Measurements from ENCODE around the gene CDKN1C.
"Not testable (repeated sequence)": the region's sequence is repeated elsewhere in the genome, so short reads cannot be mapped to it uniquely, and the experiment has no call there.

The CDKN1C gene

DNA sequence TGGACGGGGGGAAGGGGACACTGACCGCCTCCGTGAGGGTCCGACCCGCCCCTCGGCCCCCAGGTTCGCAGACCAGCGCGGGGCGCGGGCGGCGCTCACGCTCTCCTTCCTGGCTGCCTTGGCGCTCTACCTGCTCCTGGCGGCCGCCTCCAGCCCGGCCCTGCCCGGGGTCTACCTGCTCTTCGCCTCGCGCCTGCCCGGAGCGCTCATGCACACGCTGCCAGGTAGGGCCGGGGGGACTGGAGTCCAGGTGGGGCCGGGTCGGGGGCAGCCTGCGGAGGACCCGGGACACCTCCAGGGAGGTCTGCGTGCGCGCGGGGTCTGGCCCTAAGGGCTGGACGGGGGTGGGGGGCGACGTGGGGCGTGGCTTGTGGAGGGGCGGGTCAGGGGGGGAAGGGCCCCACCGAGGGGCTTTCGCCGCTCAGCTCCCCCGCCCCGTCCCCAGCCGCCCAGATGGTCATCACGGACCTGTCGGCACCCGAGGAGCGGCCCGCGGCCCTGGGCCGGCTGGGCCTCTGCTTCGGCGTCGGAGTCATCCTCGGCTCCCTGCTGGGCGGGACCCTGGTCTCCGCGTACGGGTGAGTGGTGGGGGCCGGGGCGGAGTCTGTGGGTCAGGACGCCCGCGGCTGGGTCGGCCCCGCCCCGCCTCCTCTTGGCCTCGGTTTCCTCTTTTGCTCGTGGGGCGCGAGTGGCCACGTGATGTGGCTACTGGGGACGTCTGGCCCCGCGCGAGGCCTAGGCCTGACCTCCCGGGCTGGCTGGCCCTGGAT is 23.7 kb upstream of the CDKN1C start:
- DNase-seq (ENCODE audit: low read depth) = no peak

DNA sequence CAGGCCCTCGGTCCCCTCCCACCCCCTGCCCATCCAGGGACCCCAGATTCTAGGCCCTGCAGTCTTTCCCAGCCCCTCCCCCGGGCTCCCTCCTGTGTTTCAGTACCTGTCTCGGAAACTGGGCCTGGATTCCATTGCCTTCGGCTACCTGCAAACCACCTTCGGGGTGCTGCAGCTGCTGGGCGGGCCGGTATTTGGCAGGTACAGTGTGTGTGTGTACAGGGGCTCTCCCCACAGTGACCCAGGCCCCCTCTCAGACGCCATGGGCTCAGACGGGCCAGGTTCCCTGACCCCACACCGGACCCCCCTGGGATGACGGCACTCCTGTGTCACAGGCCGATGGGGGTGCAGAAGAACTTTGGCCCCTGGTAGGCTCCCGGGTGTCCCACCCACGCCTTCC is 22.6 kb upstream of the CDKN1C start:
- no peak for DNase-seq (ENCODE audit: low read depth)

DNA sequence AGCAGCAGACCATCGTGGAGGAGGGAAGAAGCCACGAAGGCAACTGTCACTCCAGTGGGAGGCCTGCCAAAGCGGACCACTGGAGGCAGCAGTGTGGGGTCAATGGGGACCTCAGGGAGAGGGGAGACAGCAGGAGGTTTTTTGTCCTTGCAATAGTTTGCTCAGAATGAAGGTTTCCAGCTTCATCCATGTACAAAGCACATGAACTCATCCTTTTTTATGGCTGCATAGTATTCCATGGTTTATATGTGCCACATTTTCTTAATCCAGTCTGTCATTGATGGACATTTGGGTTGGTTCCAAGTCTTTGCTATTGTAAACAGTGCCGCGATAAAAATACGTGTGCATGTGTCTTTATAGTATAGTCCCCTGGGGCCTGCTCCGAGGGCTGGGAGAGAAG is 19.7 kb upstream of the CDKN1C start:
- DNase-seq (ENCODE audit: low read depth) = not testable (repeated sequence)

DNA sequence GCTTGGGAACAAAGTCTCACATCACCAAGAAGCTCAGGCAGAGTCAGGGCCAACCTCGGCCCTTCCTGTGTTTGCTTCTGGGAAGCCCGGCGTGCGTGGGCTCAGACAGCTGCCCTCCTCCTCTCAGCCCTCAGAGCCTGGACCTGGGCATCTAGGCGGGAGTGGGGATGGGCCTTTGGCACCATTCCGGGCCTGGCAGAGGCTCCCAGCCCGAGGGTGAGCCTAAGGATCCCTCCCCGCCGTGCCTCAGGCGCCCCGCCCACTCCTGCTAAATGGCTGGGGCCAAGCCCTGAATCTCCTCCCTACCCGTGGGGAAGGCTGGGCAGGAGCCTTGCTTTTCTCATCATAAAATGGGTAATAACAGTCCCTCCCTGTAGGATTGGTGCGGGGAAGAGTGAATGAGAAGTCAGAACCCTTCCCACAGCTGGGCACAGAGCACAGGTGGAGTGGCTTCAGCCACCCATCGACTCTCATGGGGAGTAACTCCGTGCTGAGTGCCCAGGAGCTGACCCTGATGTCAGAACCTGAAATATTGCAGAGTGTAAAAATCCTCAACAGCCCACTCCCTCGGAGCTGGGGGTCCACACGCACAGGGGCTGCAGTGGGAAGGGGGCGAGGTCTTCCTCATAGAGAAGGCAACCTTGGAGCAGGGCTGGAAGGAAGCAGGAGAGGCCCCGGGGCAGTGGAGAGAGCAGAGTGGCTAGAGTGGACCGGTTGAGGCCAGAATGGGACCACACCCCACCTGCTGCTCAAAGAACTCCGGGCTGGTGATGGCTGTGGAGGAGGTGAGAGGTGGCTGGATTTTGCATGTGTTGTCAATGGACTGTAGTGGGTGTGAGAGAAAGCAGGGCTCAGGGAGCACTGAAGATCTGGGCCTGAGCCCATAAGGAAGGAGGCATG is 18.8 kb upstream of the CDKN1C start:
- no peak for DNase-seq (ENCODE audit: low read depth)

DNA sequence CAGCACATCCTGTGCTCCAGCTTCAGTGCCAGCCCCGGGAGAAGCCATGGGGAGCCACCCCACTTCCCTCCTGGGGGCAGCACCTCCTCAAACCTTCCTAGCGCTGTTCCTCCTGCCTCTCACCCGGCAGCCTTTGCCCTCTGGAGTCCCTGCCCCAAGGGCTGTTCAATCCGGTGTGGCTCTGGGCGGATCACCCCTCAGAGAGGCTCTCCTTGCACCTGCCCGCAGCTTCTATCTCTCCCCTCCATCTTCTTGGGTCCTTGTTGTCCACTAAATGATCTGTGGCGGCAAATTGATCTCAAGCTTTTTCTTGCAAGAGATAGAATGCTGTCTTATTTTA is 18.1 kb upstream of the CDKN1C start:
- DNase-seq (ENCODE audit: low read depth) = no peak

DNA sequence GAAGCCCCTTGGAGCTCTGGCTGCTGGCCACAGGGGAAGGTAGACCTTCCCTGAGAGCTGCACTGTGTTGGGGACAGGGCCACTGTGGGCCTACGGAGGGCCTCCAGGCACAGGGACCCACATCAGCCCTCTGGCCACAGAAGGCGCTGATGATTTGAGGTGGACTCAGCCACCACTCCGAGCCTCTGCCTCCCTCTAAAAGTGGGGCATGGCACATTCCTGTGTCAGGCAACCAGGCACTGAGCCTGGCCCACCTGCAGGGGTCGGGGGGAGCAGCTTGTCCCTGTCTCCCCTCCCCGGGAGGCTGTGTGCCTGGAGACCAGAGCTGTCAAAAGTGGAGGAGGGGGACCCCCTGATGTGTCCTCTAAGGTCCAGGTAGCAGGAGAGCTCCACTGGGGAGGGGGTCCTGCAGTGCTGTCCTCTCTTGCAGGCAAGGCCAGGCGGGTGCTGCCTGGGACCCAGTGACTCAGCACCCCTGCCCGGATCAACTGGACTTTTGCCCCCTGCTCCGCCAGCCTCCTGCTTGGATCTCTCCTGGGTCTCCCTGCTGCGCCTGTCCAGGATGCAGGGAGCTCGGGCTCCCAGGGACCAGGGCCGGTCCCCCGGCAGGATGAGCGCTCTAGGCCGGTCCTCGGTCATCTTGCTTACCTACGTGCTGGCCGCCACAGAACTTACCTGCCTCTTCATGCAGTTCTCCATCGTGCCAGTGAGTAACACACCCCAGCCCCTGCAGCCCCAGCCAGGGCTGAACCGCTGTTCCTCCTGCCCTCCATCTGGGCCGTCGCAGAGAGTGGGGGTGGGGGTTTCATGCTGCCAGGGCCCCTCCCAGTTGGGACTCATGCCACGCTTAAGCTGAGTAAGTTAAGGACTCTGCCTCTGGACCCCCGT is 17.5 kb upstream of the CDKN1C start:
- no peak for DNase-seq (ENCODE audit: low read depth)

DNA sequence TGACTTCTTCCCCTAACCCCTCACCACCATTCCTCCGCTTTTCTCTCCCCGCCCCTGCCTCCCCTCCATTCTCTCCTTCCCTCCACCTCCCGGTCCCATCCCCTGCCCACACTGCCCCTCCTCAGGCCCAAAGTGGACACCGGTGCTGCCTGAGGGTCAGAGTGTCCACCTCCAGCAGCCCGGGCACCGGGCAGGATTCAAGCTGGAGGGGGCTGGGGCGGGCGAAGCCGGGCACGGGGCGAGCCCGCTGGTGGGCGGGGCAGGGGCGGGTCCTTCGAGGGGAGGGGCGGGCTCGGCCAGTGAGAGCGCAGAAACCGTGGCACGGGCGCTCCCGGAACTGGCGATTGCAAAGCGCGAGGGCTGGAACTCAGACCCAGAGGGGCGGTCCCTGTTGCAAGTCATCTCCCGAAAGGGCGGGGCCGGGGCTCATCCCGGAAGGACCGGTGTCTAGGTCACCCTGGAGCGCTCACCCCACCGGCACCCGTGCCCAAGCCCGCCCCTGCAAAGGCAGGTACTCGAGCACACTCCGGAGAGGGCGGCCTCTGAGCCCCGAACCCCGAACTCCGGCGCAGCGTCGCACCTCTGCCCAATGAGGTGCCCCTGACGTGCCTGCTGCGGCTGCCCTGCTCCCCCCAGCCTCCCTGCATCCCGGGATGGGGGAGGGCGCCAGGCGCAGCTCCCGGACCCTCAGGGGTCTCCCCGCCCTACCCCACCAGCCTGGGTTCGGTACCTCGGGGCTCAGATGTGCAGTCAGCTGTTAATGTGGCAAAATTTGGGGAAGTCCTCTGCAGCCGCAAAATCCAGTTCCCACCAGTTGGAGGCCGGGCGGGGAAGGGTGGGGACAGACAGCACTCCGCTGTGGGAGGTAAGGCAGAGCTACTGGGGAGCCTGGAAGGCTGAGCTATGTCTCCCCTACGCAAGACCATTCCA is 16.5 kb upstream of the CDKN1C start:
- peak; percentile 78 for DNase-seq (ENCODE audit: low read depth)

DNA sequence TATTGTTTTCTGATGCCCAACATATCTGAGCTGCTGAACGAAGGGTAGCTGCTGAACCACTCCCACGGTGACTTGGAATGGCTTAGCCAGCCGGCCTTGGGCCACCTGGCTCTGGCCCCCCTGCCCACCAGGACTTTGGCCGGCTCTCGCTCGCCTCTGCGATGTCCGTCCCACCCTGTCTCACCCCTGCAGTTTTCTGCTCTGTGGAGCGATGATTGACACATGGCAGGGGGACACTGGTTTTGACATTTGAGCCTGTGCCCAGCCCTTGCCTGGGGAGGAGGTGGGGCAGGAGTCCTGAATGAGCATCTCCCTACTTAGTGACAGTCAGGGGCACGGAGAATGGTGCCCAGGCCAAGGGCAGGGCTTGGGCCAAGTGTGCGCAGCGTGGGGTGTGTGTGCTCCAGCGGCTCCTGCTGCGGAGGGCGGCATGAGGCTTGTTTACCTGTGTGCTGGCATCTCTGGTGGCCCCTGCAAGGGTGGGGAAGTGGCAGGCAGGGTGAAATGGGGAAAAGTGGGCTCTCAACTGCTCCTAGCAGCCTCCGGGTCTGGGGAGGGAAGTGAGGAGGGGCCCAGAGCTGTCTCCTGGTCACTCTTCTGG is 15.7 kb upstream of the CDKN1C start:
- no peak for DNase-seq (ENCODE audit: low read depth)

DNA sequence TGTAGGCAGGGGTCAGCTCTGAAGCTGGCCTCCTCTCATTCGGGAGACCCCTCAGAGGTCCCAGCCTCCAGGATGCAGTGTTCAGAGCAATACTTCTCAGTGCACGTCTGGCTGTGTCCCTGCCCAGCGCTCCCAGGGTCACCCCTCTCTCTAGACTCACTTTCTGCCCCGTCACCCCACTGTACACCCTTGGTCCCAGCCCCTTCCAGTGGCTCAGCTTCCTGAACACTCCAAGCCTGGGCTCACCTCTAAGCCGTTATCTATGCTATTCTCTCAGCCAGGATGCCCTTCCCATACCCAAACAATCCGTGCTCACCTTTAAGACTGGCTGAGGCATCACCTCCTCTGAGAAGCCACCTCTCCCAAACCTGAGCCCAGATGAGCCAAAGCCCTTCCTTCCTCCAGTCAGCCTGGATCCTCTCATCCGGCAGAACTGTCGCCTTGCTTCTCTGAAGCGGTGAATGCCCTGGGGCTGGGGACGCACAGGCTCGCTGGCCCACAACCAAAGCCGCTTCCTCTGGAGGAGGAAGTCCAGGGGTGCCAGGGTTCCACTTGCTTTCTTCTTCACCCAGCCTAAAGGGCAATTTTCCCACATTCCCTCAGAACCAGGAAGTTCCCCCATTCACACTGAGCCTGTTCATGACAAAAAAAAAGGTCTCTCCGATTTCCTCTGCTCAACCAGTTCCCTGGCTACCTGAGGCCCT is 13.7 kb upstream of the CDKN1C start:
- no peak for DNase-seq (ENCODE audit: low read depth)

DNA sequence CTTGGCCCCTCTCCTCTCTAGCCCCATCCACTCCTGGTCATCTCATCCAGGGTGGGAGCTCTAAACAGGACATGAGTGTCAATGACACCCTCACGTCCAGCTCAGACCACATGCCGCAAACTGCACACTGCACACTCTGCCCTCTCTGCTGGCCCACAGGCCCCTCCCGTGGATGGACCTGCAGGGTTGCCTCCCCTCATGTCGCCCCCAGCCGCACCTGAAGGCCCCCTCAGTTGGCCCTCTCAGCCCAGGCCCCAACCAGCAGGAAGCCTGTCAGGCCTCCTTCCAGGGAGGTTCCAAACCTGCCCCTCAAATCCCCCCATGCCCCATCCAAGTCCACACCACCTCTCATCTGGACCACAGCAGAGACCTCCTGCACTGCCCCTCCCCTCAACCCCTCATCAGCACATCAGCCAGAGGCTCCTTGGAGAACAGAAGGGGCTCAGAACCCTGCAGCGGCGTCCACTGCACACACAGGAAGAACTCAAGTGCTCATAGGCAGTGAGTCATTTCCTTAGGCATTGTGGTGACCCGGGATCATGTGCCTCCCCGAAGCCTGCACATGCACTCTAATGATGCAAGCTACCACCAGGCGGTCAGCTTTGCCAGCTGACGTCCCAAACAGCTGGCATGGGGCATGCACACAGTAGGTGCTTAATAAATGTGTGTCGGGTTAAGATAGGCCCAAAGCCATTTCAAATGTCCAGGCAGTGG is 12.9 kb upstream of the CDKN1C start:
- no peak for DNase-seq (ENCODE audit: low read depth)

DNA sequence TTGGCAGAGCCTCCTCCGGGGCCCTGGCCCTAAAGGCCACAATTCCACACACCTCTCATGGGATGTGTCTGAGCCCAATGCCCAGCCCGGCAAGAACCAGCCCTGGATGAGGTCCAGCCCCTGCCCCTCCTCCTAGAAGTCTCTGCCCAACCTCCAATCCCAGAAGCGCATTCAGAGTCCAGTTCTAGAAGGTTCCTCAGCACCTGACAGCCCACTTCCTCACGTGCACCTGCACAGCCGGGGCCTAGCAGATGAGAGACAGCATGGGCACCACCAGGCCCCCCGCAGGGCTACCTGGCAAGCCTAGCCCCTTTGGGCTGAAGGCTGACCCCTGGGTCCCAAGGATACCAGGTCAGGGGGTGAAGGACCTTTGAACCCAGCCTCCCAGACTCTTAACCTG is 11.5 kb upstream of the CDKN1C start:
- DNase-seq (ENCODE audit: low read depth) = no peak

DNA sequence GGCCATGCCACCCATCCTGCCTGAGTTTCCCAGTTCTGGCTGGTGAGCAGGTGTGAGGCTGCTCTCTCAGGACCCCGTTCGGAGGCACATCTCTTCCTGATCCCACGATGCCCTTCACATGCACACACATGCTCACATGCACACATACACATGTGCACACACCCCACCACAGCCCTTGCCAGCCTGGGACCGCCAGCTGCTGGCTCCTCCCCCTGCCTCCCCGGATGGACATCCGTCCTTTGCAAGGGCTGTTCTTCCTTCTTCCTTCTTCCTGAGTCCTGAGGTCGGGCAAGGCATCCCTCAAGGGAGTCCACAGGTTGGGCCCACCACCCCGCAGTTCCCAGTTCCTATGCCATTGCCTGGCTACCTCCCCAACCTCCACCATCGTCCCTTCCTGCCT is 10.5 kb upstream of the CDKN1C start:
- DNase-seq (ENCODE audit: low read depth) = no peak

DNA sequence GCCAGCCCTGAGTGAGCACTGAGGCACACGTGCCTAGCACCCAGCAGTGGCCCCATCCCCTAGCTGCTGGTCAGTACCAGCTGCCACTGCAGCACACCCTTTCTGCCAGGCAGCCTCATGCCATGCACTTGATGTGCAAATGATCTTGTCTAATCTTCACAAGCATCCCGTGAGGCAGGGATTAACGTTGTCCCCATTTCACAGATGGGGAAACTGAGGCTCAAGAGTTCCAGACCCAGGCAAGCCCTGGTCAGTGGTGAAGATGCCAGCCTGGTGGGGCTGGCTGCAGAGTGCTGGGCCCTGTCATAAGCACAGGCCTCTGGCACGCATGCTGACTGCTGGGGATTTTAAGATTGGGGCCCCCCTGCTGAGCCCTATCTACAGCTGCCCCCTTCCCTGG is 8.4 kb upstream of the CDKN1C start:
- DNase-seq (ENCODE audit: low read depth) = no peak

DNA sequence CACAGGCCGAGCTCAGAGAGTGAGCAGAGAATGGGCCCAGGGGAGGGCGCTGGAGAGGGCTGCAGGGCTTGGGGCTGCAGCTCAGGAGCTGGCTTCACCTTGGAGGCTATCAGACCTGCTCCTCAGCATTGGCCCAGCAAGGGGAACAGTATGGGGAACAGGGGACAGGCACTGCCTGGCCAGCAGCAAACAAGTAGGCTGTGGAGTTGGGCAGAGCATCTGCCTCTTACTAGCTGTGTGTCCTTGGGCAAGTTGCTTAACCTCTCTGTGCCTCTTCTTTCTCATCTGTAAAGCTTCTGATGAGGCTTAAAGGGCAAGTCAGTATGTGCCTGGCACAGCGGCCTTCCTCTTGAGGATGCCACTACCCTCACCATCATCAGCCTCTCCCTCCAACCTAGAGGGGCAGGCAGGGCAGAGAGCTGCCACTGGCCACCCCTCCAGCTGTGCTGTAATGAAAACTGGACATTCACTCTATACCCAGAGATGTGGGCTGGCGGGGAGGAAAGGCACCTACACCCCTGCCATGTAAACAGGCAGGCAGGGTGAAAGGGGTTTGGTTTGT is 7.5 kb upstream of the CDKN1C start:
- no peak for DNase-seq (ENCODE audit: low read depth)

DNA sequence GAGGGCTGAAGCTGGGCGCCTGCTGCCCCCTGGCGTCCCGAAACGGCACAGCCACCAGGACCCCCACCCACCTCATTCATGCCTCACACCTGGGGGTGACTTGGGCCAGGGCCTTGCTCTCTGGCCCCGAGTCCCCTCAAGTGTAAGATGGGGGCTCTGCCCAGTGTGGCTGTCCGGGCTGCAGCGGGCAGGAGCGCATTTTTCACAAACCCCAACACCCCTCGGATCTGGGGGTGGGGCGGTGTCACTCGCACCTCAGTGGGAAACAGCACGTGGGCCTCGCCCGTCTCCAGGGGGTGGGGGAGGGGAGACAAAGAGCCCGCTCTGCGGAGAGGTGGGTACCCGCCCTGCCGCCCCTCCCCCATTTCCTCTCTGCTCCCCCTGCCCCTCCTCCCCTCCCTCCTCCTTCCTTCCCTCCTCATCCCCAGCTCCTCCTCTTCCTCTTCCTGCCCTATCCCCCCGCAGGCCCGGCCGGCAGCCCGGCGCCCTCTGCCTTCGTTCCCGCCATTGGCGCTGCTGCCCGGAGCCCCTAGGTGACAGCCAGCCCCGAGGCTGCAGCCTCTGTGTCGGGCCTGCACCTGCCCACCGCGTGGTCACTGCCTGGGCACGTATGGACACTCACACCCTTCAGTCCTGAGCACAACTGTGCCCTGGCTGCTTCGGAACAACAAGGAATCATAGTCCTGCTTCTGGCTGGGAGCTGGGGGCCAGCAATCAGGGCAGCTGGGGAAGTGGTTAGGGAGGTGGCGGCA is 6.8 kb upstream of the CDKN1C start:
- peak; percentile 29 for DNase-seq (ENCODE audit: low read depth)

DNA sequence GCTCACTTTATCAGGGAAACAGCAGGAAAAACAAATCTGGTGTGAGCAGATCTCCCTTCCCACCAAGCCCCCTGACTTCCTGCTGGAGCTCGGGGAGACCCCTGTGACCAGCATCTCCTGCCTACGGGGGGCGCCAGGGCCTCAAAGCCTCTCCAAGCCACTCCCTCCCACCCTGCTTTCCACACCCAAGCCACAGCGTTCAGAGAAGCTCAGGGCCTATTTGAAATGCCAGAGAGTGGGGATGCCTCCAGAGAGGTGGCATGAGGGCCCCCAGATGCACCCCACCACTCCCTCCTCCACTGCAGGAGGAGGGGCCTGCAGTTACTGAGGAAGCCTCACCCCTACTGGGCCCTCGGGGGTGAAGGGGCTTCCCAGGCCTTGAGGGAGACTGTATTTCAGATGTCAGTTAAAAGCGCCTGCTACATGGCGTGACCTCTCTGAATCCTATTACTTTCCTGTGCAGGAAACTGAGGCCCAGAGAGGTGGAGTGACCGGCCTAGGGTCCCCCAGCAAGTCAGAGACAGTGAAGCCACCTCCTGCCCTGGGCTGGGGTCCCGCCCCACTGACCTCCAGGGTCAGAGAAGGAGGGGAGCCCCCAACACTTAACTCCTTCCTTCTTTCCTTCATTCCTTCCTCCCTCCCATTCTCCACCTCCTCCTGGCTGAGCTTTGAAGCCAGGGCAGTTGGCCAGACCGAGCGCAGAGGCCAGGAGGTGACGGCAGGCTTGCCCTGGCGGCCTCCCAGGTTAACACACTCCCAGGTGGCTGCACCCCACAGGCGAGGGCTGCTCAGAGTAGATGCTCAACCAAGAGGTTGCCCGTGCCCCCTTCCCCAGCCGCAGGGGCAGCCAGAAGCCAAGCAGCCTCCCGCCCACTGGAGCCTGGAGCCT is 6.0 kb upstream of the CDKN1C start:
- no peak for DNase-seq (ENCODE audit: low read depth)

DNA sequence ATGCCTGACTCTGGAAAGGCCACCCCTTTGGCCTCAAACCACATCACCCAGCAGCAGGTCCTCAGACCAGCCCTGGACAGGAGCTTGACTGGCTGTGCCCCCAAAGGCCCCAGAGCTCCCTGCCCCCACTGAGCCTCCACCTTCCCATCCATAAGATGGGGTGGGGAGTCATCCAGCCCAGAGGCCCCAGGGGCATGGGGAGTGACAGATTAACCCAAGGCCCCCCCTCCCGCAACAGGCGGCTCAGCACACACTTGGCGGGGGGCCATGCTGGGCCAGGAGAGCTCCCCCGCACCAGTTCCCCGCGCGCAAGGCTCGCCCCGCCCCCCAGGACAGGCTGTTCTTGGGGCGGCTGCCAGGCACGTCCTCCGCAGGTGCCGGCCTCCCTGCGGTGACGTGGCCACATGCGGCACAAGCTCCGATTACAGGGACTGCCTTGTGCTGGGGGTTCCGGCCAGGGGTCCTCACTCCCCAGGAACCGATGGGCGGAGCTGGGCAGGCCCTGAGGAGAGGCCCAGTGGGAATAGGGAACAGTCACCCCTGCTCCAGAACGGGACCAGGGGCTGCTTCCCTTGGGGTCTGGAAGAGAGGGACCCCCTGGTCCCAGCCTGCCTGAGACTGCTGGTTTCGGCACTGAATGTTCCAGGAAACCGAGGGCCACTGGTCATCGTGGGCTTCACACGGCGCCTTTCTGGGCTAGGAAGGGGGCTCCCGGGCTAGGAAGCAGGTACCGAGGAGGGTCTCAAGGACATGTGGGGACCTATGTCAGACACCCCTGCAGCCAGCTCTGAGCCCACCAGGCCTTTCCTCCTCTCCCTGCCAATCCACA is 5.1 kb upstream of the CDKN1C start:
- no peak for DNase-seq (ENCODE audit: low read depth)
